CD14-positive monocyte (primary cell): Measurements from ENCODE around the gene TMC3. TPM values are rescaled to one million over a fixed set of nuclear protein-coding genes. Genes with fewer than 3 reads are reported as not detected.

Experiments used
- DNase-seq, 3 donors: peaks; one replicate each; pipeline ENCODE4 v3.0.0-alpha.2; 2011 to 2022
- H2AFZ ChIP-seq: 2 replicates; pipeline ENCODE4 v1.6.0; 2012; ENCODE audit warnings: mild to moderate bottlenecking, low read depth, low read length, inconsistent platforms; ENCODE audit not compliant: insufficient read depth, poor library complexity, severe bottlenecking
- H3K27ac ChIP-seq, 2 donors: 1 replicate in 1 of 2; 2 replicates in 1 of 2; pipeline ENCODE4 v1.5.1; 2012 to 2013; ENCODE audit warnings: low read length in 2 of 2, control low read depth in 1 of 2, inconsistent platforms in 1 of 2, low read depth in 1 of 2, mild to moderate bottlenecking in 1 of 2
- H3K27me3 ChIP-seq, 2 donors: one replicate each; pipeline versions ENCODE4 v1.6.0 to v1.6.1; 2011 to 2013; ENCODE audit warnings: low read length in 2 of 2; ENCODE audit not compliant: control insufficient read depth in 2 of 2, insufficient read depth in 2 of 2
- H3K36me3 ChIP-seq, 2 donors: replicated peaks in 1 of 2; 1 replicate in 1 of 2; 2 replicates in 1 of 2; pipeline versions ENCODE4 v1.5.1 to v1.6.1; 2012 to 2013; ENCODE audit warnings: low read length in 2 of 2, control low read depth in 1 of 2, inconsistent platforms in 1 of 2, mild to moderate bottlenecking in 1 of 2; ENCODE audit not compliant: insufficient read depth in 2 of 2, control insufficient read depth in 1 of 2
- H3K4me1 ChIP-seq, 2 donors: 1 replicate in 1 of 2; 2 replicates in 1 of 2; pipeline versions ENCODE4 v1.5.1 to v1.6.1; 2012 to 2013; ENCODE audit warnings: low read length in 2 of 2, control low read depth in 1 of 2, inconsistent platforms in 1 of 2, mild to moderate bottlenecking in 1 of 2, moderate library complexity in 1 of 2; ENCODE audit not compliant: insufficient read depth in 2 of 2, control insufficient read depth in 1 of 2
- H3K4me2 ChIP-seq: replicated peaks from 2 replicates; pipeline ENCODE3; 2012; ENCODE audit warnings: low read length, moderate library complexity, mild to moderate bottlenecking; ENCODE audit not compliant: poor library complexity, severe bottlenecking; ENCODE audit errors: extremely low read depth
- H3K4me3 ChIP-seq, 3 experiments: fragments of 200-600 bp in 1 of 3; sonication (generic) in 1 of 3; replicated peaks in 1 of 3; 1 replicate in 2 of 3; 2 replicates in 1 of 3; pipeline ENCODE4 v1.5.1; 2011 to 2013; ENCODE audit warnings: low read length in 3 of 3, mild to moderate bottlenecking in 3 of 3, control low read depth in 2 of 3, low read depth in 2 of 3, inconsistent platforms in 1 of 3, moderate library complexity in 1 of 3
- H3K79me2 ChIP-seq: 2 replicates; pipeline ENCODE4 v1.6.0; 2012; ENCODE audit warnings: mild to moderate bottlenecking, control low read depth, inconsistent platforms, low read length, moderate library complexity; ENCODE audit not compliant: insufficient read depth
- H3K9ac ChIP-seq: 2 replicates; pipeline ENCODE4 v1.6.0; 2017; ENCODE audit warnings: low read length, mild to moderate bottlenecking; ENCODE audit not compliant: insufficient read depth, poor library complexity, severe bottlenecking
- H3K9me3 ChIP-seq, 2 donors: replicated peaks in 1 of 2; 1 replicate in 1 of 2; 2 replicates in 1 of 2; pipeline versions ENCODE4 v1.5.1 to v1.6.1; 2012 to 2013; ENCODE audit warnings: low read length in 2 of 2, control low read depth in 1 of 2; ENCODE audit not compliant: control insufficient read depth in 1 of 2, insufficient read depth in 1 of 2
- H4K20me1 ChIP-seq: 2 replicates; pipeline ENCODE4 v1.6.0; 2012; ENCODE audit warnings: mild to moderate bottlenecking, low read length, control low read depth, moderate library complexity; ENCODE audit not compliant: insufficient read depth
- H3K27ac Mint-ChIP-seq, 7 donors: one replicate each; pipeline ENCODE4 v1.8.0; 2020; ENCODE audit warnings: mild to moderate bottlenecking in 7 of 7, mixed read lengths in 7 of 7, moderate library complexity in 6 of 7, inconsistent platforms in 2 of 7
- H3K27me3 Mint-ChIP-seq, 3 donors: one replicate each; pipeline ENCODE4 v1.8.0; 2021 to 2022; ENCODE audit warnings: low read depth in 3 of 3, mild to moderate bottlenecking in 3 of 3, mixed read lengths in 3 of 3, moderate library complexity in 3 of 3, inconsistent platforms in 1 of 3
- H3K36me3 Mint-ChIP-seq, 2 donors: one replicate each; pipeline ENCODE4 v1.8.0; 2020; ENCODE audit warnings: mixed read lengths in 2 of 2, inconsistent platforms in 1 of 2, mild to moderate bottlenecking in 1 of 2
- H3K4me1 Mint-ChIP-seq: one replicate; pipeline ENCODE4 v1.8.0; 2020; ENCODE audit warnings: mild to moderate bottlenecking, mixed read lengths
- H3K4me3 Mint-ChIP-seq, 2 donors: one replicate each; pipeline ENCODE4 v1.8.0; 2020; ENCODE audit warnings: mild to moderate bottlenecking in 2 of 2, mixed read lengths in 2 of 2, moderate library complexity in 1 of 2
- H3K9me3 Mint-ChIP-seq, 7 donors: one replicate each; pipeline ENCODE4 v1.8.0; 2020 to 2022; ENCODE audit warnings: mixed read lengths in 7 of 7, mild to moderate bottlenecking in 6 of 7, moderate library complexity in 6 of 7, inconsistent platforms in 2 of 7
- WGBS: methylation state at CpG from one replicate; pipeline ENCODE4 v1.1.5; 2013; ENCODE audit warnings: missing lambda C conversion rate; ENCODE audit not compliant: insufficient coverage; 5-methylcytosine and 5-hydroxymethylcytosine counted together
- intact Hi-C, 2 donors: fragments of 100-400 bp; cut with micrococcal nuclease; formaldehyde crosslinking; loops; one replicate each; pipeline versions ENCODE4 v1.15.0 to v1.15.1; 2023
- polyA plus RNA-seq, 3 donors: library from polyadenylated mRNA; depleted of rRNA in 1 of 3; unstranded in 2 of 3; stranded (reverse) in 1 of 3; fragments of 300-500 nt in 2 of 3; fragments of >200 nt in 1 of 3; fragmentation: Illumina TruSeq in 2 of 3; gene quantifications; 1 replicate in 2 of 3; 2 replicates in 1 of 3; pipeline ENCODE4 v1.2.3, GENCODE V29; 2012 to 2021
- TF ChIP-seq, protein P1 (sequence below): fragments of 200-600 bp; IDR thresholded peaks from one replicate; pipeline ENCODE4 v1.8.0; 2022; ENCODE audit warnings: antibody characterized with exemption, mild to moderate bottlenecking

TMC3 gene
- polyA plus RNA-seq, 3 donors = not detected

DNA sequence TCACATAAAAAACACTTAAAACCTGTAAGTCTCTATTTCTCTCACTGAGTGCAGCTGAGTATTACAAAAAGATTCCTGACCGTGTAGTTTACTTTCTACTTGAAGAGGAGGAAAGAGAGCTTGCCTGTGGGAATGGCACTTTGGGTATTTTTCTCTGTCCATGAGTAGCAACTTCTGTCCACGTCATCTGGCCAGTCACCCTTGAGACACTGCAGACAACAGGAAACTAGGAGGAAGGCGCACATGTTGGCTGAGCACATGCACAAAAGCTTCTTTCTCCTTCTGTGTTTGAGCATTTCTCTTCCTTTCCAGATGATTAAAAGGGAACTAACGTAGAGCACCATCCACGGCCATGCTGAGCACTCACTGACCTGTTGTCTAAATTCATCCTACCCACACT is 69.8 kb downstream of the TMC3 start:
- no CpG with 5 or more reads among the region's 5 CpGs for WGBS
- intact Hi-C loops = loop anchor here in 1 of 2 donors (10.0 kb wide), 1 partner anchor 1329 kb away; the partner anchor contains the start of gene BCL2A1

DNA sequence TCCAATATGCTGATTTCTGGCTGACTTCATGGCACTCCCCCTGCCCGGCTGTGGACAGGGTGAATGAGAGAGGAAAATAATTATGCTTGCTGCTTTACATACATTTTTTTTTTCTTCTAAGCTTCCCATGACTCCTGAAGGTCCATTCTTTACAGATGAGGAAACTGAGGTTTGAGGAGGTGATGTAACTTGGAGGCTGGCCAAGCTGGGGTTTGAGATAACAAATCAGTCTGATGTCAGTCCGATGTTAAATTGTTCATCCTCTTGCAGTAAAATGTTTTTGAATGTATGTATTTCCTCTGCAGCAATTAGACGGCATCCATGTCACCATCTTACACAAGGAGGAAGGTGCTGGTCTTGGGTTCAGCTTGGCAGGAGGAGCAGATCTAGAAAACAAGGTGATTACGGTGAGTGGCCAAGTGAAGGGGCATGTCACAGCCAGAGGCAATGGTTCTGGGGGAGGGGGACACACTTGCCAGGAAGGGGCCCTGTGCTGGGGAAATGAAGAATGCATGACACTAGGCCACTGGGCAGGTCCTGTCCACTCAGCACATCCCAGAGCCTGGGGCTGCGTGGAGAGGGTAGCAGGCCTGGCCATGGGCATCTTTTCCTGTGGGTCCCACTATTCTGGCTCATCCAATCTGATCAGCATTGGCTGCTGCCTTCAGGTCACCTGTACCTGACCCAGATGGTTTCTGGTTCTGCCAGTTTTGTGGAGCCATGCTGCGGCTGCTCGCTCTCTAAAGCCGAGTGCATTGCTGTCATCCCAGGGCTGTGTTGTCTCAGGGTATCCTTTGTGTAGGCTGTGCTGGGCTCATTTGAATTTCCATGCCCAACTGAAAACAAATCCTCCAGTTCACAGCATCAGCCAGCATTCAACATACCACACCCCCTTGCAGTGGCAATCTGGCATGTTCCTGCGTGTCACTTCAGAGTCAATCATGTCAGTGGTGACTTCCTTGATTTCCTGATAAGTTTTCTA is 70.5 kb downstream of the TMC3 start:
- Mint-ChIP-seq H3K4me3 (peak overlapping the region; percentile 65 to 84), H3K4me1 (peaks cover 71% of the 10 kb centered on the region), H3K27ac (peak overlapping the region; percentile 97 to 99 (median 99)), H3K36me3 (peaks cover 94 to 96% of the 10 kb centered on the region in 2 donors), H3K9me3 (peaks cover 0 to 3% (median 0%) of the 10 kb centered on the region in 7 donors), H3K27me3 (peaks cover 0 to 2% (median 0%) of the 10 kb centered on the region in 3 donors)
- H3K4me2 ChIP-seq = peak overlapping the region; percentile 91
- H3K9ac ChIP-seq = peak overlapping the region; percentile 55
- H3K79me2 ChIP-seq = peaks cover 86% of the 10 kb centered on the region
- 76% methylated on average over 6 of the region's 9 CpGs for WGBS
- TF ChIP-seq, protein P1, sequence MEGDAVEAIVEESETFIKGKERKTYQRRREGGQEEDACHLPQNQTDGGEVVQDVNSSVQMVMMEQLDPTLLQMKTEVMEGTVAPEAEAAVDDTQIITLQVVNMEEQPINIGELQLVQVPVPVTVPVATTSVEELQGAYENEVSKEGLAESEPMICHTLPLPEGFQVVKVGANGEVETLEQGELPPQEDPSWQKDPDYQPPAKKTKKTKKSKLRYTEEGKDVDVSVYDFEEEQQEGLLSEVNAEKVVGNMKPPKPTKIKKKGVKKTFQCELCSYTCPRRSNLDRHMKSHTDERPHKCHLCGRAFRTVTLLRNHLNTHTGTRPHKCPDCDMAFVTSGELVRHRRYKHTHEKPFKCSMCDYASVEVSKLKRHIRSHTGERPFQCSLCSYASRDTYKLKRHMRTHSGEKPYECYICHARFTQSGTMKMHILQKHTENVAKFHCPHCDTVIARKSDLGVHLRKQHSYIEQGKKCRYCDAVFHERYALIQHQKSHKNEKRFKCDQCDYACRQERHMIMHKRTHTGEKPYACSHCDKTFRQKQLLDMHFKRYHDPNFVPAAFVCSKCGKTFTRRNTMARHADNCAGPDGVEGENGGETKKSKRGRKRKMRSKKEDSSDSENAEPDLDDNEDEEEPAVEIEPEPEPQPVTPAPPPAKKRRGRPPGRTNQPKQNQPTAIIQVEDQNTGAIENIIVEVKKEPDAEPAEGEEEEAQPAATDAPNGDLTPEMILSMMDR = no peak
- no peaks in the 10 kb centered on the region for H3K27me3 ChIP-seq
- H3K27ac ChIP-seq = peak overlapping the region; percentile 94 to 95
- peak in 2 of 3 donors; percentile 52 for DNase-seq
- peaks cover 100% of the 10 kb centered on the region for H4K20me1 ChIP-seq
- H3K4me1 ChIP-seq = peaks cover 69 to 72% of the 10 kb centered on the region in 2 donors
- no peak overlapping the region for H2AFZ ChIP-seq
- peaks cover 73 to 84% of the 10 kb centered on the region in 2 donors for H3K36me3 ChIP-seq
- intact Hi-C loops = loop anchor here in 1 of 2 donors (10.0 kb wide), 1 partner anchor 1329 kb away; the partner anchor contains the start of gene BCL2A1
- peak overlapping the region in 1 of 3 experiments; percentile 91 for H3K4me3 ChIP-seq
- H3K9me3 ChIP-seq = no peaks in the 10 kb centered on the region

More for the DNA sequence above, 69.8 kb downstream of the TMC3 start:
- Histone ChIP-seq H3K4me1 (peaks cover 62 to 66% of the 10 kb centered on the region in 2 donors), H3K36me3 (peaks cover 80 to 91% of the 10 kb centered on the region in 2 donors), H4K20me1 (peaks cover 100% of the 10 kb centered on the region), H3K9me3 (no peaks in the 10 kb centered on the region), H3K79me2 (peaks cover 79% of the 10 kb centered on the region), H3K27ac (peak overlapping the region; percentile 94 to 95), H3K27me3 (no peaks in the 10 kb centered on the region), H3K4me2 (peak overlapping the region; percentile 91), H3K9ac (peak overlapping the region; percentile 55), H3K4me3 (peak overlapping the region in 1 of 3 experiments; percentile 91), H2AFZ (no peak overlapping the region)
- peaks cover 67% of the 10 kb centered on the region for H3K4me1 Mint-ChIP-seq
- peaks cover 0 to 2% (median 0%) of the 10 kb centered on the region in 3 donors for H3K27me3 Mint-ChIP-seq
- DNase-seq = peak; percentile 83 to 92 (median 88)
- peaks cover 0 to 3% (median 0%) of the 10 kb centered on the region in 7 donors for H3K9me3 Mint-ChIP-seq
- TF ChIP-seq, protein P1 = no peak
- peak overlapping the region in 1 of 2 donors; percentile 60 for H3K4me3 Mint-ChIP-seq
- peak overlapping the region; percentile 97 to 99 (median 99) for H3K27ac Mint-ChIP-seq
- H3K36me3 Mint-ChIP-seq = peaks cover 96 to 99% of the 10 kb centered on the region in 2 donors
